Measurements from ENCODE around the gene C2CD4D. TPM values are rescaled to one million over a fixed set of nuclear protein-coding genes. Genes with fewer than 3 reads are reported as not detected.
A peak's percentile ranks its signal among the peaks of the same experiment; 100 is the strongest.

Gene C2CD4D
- total RNA-seq, 1 donor from 2014 or later: 0.65 TPM

DNA sequence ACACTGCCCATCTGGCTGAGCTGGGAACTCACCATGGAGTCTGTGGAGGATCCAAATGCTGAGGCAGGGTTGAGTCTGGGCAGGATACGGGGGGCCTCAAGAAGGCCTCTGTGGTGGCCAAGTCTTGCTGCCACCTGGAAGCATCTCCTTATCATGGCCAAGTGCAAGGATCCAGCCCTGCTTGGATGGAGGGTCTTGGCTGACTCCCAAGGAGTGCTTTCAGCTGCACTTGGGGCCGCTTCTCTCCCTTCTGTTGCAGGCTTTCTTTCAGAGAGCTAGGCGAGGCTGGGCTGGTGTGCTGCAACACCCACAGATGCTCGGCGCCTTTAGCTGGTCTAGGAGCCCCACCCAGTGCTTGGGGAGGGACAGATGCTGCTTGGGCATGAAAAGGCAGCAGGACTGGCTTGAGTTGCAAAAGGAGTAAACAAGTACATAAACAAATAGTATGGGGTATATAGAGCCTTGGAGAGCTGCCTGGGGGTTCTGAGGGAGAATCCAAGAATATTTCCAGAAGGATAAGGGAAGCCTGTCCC, 13.9 kb upstream of the C2CD4D start, which contains the start of gene THEM5:
Gene THEM5, minus strand, starts transcription at position 302 of the 533 bp plus-strand sequence. Its CDS starts 147 bp downstream, at position 155.
- no peak for DNase-seq (ENCODE audit: low spot score in 2 of 2, unreplicated experiment in 2 of 2)
- H3K4me1 Mint-ChIP-seq: peaks cover 17% of the 10 kb centered on the region
- no peaks in the 10 kb centered on the region for H3K9me3 Mint-ChIP-seq
- H3K36me3 Mint-ChIP-seq: no peaks in the 10 kb centered on the region
- peak within 1 kb of the TSS; percentile 64 for H3K27ac Mint-ChIP-seq
- no peak within 1 kb of the TSS for H3K4me3 Mint-ChIP-seq
- peaks cover 6% of the 10 kb centered on the region for H3K27me3 Mint-ChIP-seq (ENCODE audit: low read depth)
- TF ChIP-seq, protein P1, sequence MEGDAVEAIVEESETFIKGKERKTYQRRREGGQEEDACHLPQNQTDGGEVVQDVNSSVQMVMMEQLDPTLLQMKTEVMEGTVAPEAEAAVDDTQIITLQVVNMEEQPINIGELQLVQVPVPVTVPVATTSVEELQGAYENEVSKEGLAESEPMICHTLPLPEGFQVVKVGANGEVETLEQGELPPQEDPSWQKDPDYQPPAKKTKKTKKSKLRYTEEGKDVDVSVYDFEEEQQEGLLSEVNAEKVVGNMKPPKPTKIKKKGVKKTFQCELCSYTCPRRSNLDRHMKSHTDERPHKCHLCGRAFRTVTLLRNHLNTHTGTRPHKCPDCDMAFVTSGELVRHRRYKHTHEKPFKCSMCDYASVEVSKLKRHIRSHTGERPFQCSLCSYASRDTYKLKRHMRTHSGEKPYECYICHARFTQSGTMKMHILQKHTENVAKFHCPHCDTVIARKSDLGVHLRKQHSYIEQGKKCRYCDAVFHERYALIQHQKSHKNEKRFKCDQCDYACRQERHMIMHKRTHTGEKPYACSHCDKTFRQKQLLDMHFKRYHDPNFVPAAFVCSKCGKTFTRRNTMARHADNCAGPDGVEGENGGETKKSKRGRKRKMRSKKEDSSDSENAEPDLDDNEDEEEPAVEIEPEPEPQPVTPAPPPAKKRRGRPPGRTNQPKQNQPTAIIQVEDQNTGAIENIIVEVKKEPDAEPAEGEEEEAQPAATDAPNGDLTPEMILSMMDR (IDR thresholded peaks at IDR 0.05; ENCODE audit: unreplicated experiment): no peak

DNA sequence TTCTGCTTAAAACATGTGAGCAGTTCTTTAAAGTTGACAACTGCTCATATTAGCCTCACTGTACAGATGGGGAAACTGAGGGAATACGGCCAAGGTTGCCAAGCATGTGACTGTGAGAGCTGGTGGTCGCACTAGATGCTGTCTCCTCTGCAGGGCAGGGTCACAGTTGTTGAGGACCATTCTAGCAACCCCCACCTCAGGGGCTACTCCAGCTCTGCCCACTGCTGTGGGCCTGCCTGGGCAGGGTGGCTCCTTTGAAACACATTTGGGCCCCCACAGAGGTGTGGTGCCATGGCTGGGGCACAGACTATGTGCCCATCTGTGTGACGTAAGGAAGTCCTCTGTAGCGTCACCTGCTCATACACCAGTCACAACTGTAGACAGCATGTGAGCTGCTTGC, 13.1 kb upstream of the C2CD4D start:
- TF ChIP-seq, protein P1 (IDR thresholded peaks at IDR 0.05; ENCODE audit: unreplicated experiment): no peak
- no peaks in the 10 kb centered on the region for H3K9me3 Mint-ChIP-seq
- no peaks in the 10 kb centered on the region for H3K36me3 Mint-ChIP-seq
- peaks cover 15% of the 10 kb centered on the region for H3K4me1 Mint-ChIP-seq
- no peak for DNase-seq (ENCODE audit: low spot score in 2 of 2, unreplicated experiment in 2 of 2)
- no peak overlapping the region for H3K4me3 Mint-ChIP-seq
- H3K27me3 Mint-ChIP-seq (ENCODE audit: low read depth): peaks cover 6% of the 10 kb centered on the region
- no peak overlapping the region for H3K27ac Mint-ChIP-seq

DNA sequence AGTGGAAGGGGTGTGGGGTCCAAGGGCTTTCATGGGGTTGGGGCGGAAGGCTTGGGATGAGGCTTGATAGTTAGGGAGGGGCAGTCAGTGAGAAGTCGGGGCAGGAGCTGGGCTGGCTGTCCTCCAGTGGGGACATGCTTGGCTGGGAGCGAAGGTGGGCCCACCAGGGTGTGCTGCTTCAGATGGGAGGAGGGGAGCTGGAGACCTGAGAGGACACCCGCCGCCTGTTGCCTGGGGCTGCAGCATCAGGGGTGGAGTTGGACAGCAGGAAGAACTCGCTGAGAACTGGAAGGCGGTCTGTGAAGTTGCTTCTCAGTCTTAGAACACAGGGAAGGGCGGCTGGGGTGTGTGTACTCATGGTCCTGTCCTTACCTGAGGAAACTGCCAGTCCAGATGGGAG, 12.3 kb upstream of the C2CD4D start:
- H3K27ac Mint-ChIP-seq: no peak overlapping the region
- DNase-seq (ENCODE audit: low spot score in 2 of 2, unreplicated experiment in 2 of 2): no peak
- peaks cover 6% of the 10 kb centered on the region for H3K27me3 Mint-ChIP-seq (ENCODE audit: low read depth)
- H3K9me3 Mint-ChIP-seq: no peaks in the 10 kb centered on the region
- no peak overlapping the region for H3K4me3 Mint-ChIP-seq
- TF ChIP-seq, protein P1 (IDR thresholded peaks at IDR 0.05; ENCODE audit: unreplicated experiment): no peak
- peaks cover 15% of the 10 kb centered on the region for H3K4me1 Mint-ChIP-seq
- no peaks in the 10 kb centered on the region for H3K36me3 Mint-ChIP-seq

DNA sequence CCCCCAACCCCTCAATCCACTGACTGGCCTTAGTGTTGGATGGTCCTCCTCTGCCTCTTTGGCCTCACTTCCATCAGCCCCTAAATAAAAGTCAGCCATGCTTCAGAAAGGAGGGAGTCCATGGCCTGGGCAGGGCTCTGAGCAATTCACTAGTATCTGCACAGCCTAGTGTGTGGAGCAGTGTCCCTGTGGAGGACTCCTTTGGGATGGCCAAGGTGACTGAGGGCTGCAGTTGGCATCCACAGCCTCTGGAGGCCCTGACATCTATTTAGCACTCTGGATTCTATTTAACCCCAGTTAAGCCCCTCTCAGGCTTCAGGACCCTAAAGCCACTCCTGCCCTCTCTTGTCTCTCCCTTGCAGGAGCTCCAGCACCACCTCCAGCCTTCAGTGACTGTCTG, 10.3 kb upstream of the C2CD4D start:
- peaks cover 9% of the 10 kb centered on the region for H3K4me1 Mint-ChIP-seq
- no peak overlapping the region for H3K4me3 Mint-ChIP-seq
- H3K36me3 Mint-ChIP-seq: no peaks in the 10 kb centered on the region
- H3K27ac Mint-ChIP-seq: no peak overlapping the region
- TF ChIP-seq, protein P1 (IDR thresholded peaks at IDR 0.05; ENCODE audit: unreplicated experiment): no peak
- H3K9me3 Mint-ChIP-seq: no peaks in the 10 kb centered on the region
- H3K27me3 Mint-ChIP-seq (ENCODE audit: low read depth): peaks cover 6% of the 10 kb centered on the region
- no peak for DNase-seq (ENCODE audit: low spot score in 2 of 2, unreplicated experiment in 2 of 2)

DNA sequence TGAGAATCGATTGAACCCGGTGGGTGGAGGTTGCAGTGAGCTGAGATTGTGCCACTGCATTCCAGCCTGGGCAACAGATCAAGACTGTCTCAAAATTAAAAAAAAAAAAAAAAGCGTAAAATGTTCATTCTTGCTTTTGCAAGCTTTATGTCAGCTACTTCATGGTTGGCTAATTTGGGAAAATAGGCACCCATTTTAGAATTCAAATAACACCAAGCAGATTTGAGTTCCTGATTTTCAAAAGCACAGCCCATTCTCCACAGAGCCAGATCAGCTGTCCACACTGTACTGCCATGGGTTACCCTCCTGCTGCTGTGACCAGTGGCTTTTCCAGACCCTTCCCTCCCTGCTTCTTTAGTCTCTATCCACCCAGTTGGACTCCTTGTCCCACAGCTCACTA, 9.5 kb upstream of the C2CD4D start:
- Mint-ChIP-seq H3K4me1 (peaks cover 9% of the 10 kb centered on the region), H3K4me3 (no peak overlapping the region), H3K27me3 (ENCODE audit: low read depth) (peaks cover 9% of the 10 kb centered on the region), H3K9me3 (no peaks in the 10 kb centered on the region), H3K36me3 (no peaks in the 10 kb centered on the region), H3K27ac (no peak overlapping the region)
- TF ChIP-seq, protein P1 (IDR thresholded peaks at IDR 0.05; ENCODE audit: unreplicated experiment): no peak
- DNase-seq (ENCODE audit: low spot score in 2 of 2, unreplicated experiment in 2 of 2): no peak

Measured in mesothelial cell of epicardium (in vitro differentiated cells).